H7 (cell line): ENCODE measurements around the gene GNAS-AS1. TPM values are rescaled to one million over a fixed set of nuclear protein-coding genes. Genes with fewer than 3 reads are reported as not detected.

Experiments used
- DNase-seq: peaks from one replicate; pipeline ENCODE4 v3.0.0; 2012
- H3K27me3 ChIP-seq: 2 replicates; pipeline ENCODE4 v1.6.0; 2011; ENCODE audit warnings: mild to moderate bottlenecking, low read length; ENCODE audit not compliant: control insufficient read depth, insufficient read depth
- H3K36me3 ChIP-seq: replicated peaks from 2 replicates; pipeline ENCODE4 v1.5.1; 2011; ENCODE audit warnings: low read length; ENCODE audit not compliant: control insufficient read depth, insufficient read depth
- H3K4me3 ChIP-seq: 2 replicates; pipeline ENCODE4 v1.5.1; 2011; ENCODE audit warnings: low read depth, mild to moderate bottlenecking, control low read depth, low read length, moderate library complexity; ENCODE audit not compliant: insufficient read depth
- total RNA-seq: library from RNA; depleted of rRNA; stranded (reverse); fragments of >200 nt; shearing (Covaris generic); gene quantifications from 2 replicates; pipeline ENCODE4 v1.2.3, GENCODE V29; 2014

The GNAS-AS1 gene
- total RNA-seq, 1 experiment from 2014 or later: 0.24 TPM

GRCh38 chr20:58855506-58856389, 5.0 kb upstream of the GNAS-AS1 start:
- Histone ChIP-seq H3K4me3 (peak overlapping the region; percentile 24), H3K27me3 (peaks cover 63% of the 10 kb centered on the region), H3K36me3 (no peaks in the 10 kb centered on the region)
- DNase-seq: peak; percentile 60

- H3K4me3 ChIP-seq: peak overlapping the region; percentile 30
- peaks cover 63% of the 10 kb centered on the region for H3K27me3 ChIP-seq
- peak; percentile 67 for DNase-seq
- no peaks in the 10 kb centered on the region for H3K36me3 ChIP-seq
Observed at GRCh38 chr20:58854638-58855471, 4.2 kb upstream of the GNAS-AS1 start.

- Histone ChIP-seq H3K36me3 (peaks cover 1% of the 10 kb centered on the region; the same call in 1 of the 2 replicates), H3K4me3 (peak overlapping the region; percentile 16; the same call in 1 of the 2 replicates), H3K27me3 (peaks cover 63% of the 10 kb centered on the region)
- DNase-seq: peak; percentile 69
Observed at GRCh38 chr20:58853976-58854637, 3.4 kb upstream of the GNAS-AS1 start.

GRCh38 chr20:58853466-58853865, 2.8 kb upstream of the GNAS-AS1 start:
- DNase-seq: no peak
- H3K4me3 ChIP-seq: no peak overlapping the region
- peaks cover 4% of the 10 kb centered on the region for H3K36me3 ChIP-seq
- peaks cover 63% of the 10 kb centered on the region for H3K27me3 ChIP-seq

GRCh38 chr20:58852543-58853271, 2.0 kb upstream of the GNAS-AS1 start, which contains the start of gene GNAS:
Gene GNAS, plus strand, starts transcription at chr20:58852716.
- Histone ChIP-seq H3K27me3 (peaks cover 63% of the 10 kb centered on the region), H3K4me3 (peak within 1 kb of the TSS; percentile 42), H3K36me3 (peaks cover 9% of the 10 kb centered on the region)
- peak; percentile 95 for DNase-seq

GRCh38 chr20:58851969-58852458, 1.3 kb upstream of the GNAS-AS1 start:
- H3K27me3 ChIP-seq: peaks cover 57% of the 10 kb centered on the region

GRCh38 chr20:58851221-58851968, 693 bp upstream of the GNAS-AS1 start:
- peaks cover 53% of the 10 kb centered on the region for H3K27me3 ChIP-seq
- DNase-seq: peak; percentile 81
- peaks cover 15% of the 10 kb centered on the region for H3K36me3 ChIP-seq
- peak overlapping the region; percentile 42; the same call in 1 of the 2 replicates for H3K4me3 ChIP-seq

More at GRCh38 chr20:58851969-58852458, 1.3 kb upstream of the GNAS-AS1 start:
- H3K4me3 ChIP-seq: peak overlapping the region; percentile 42; the same call in 1 of the 2 replicates
- peaks cover 13% of the 10 kb centered on the region for H3K36me3 ChIP-seq
- no peak for DNase-seq

- no peak for DNase-seq
- Histone ChIP-seq H3K4me3 (no peak overlapping the region), H3K27me3 (peaks cover 16% of the 10 kb centered on the region), H3K36me3 (peaks cover 16% of the 10 kb centered on the region)
Observed at GRCh38 chr20:58847463-58847862, 3.2 kb downstream of the GNAS-AS1 start.

- peaks cover 16% of the 10 kb centered on the region for H3K27me3 ChIP-seq
- DNase-seq: no peak
- peaks cover 20% of the 10 kb centered on the region for H3K36me3 ChIP-seq
- no peak overlapping the region for H3K4me3 ChIP-seq
Observed at GRCh38 chr20:58845706-58846105, 5.0 kb downstream of the GNAS-AS1 start.

- peak overlapping the region; percentile 41 for H3K4me3 ChIP-seq
- peak; percentile 87 for DNase-seq
- H3K27me3 ChIP-seq: peaks cover 33% of the 10 kb centered on the region
- peaks cover 17% of the 10 kb centered on the region for H3K36me3 ChIP-seq
Observed at GRCh38 chr20:58843128-58843556, 7.6 kb downstream of the GNAS-AS1 start.

- Histone ChIP-seq H3K36me3 (peaks cover 12% of the 10 kb centered on the region), H3K27me3 (peaks cover 33% of the 10 kb centered on the region), H3K4me3 (peak overlapping the region; percentile 41)
- DNase-seq: no peak
Observed at GRCh38 chr20:58842276-58842675, 8.4 kb downstream of the GNAS-AS1 start.

GRCh38 chr20:58841539-58842264, 9.0 kb downstream of the GNAS-AS1 start:
- H3K27me3 ChIP-seq: peaks cover 33% of the 10 kb centered on the region
- H3K4me3 ChIP-seq: peak overlapping the region; percentile 41
- DNase-seq: peak; percentile 73

More at GRCh38 chr20:58841539-58842264, 9.0 kb downstream of the GNAS-AS1 start:
- H3K36me3 ChIP-seq: peaks cover 9% of the 10 kb centered on the region
